OCI-LY3 (cell line): ENCODE data around the gene SPDEF.

Experiments
- CTCF ChIP-seq: fragments of 200-600, 300-600 bp; sonication (generic); IDR thresholded peaks from 2 replicates; pipeline ENCODE4 v1.5.1; 2014; ENCODE audit warnings: antibody characterized with exemption, low read length, low read depth
- EZH2phosphoT487 ChIP-seq: fragments of 200-600 bp; shearing (Covaris generic); IDR thresholded peaks from 2 replicates; pipeline ENCODE4 v1.6.1; 2018; ENCODE audit warnings: antibody characterized with exemption, mixed run types, low read depth

GRCh38 chr6:34549026-34549803 lies 6.9 kb downstream of the SPDEF start:
- no peak for TF ChIP-seq CTCF
- no peak for TF ChIP-seq EZH2phosphoT487
